Activated T-helper 2 cell treated with anti-CD3 and anti-CD28 coated beads, Interferon-gamma antibody, Interleukin-2, Interleukin-4, amounts not matched to agents 10 μg/mL and 5 μg/mL and 100 μg/mL, durations not matched to agents 14 hours and 24 hours and 36 hours (primary cell): Measurements from ENCODE around the gene SLC38A4. TPM values are rescaled to one million over a fixed set of nuclear protein-coding genes. Genes with fewer than 3 reads are reported as not detected.

ENCODE experiments used
- DNase-seq: peaks from one replicate; pipeline ENCODE4 v3.0.0; 2021; ENCODE audit warnings: low spot score
- H3K27ac Mint-ChIP-seq: one replicate; pipeline ENCODE4 v1.8.0; 2021; ENCODE audit warnings: mixed read lengths
- H3K27me3 Mint-ChIP-seq: one replicate; pipeline ENCODE4 v1.8.0; 2021; ENCODE audit warnings: low read depth, mixed read lengths
- H3K36me3 Mint-ChIP-seq: one replicate; pipeline ENCODE4 v1.8.0; 2021; ENCODE audit warnings: low read depth, mixed read lengths
- H3K4me1 Mint-ChIP-seq: one replicate; pipeline ENCODE4 v1.8.0; 2021; ENCODE audit warnings: low read depth, mixed read lengths
- H3K4me3 Mint-ChIP-seq: one replicate; pipeline ENCODE4 v1.8.0; 2021; ENCODE audit warnings: low read depth, mild to moderate bottlenecking, moderate library complexity, mixed read lengths
- H3K9me3 Mint-ChIP-seq: one replicate; pipeline ENCODE4 v1.8.0; 2021; ENCODE audit warnings: mixed read lengths
- intact Hi-C: fragments of 100-400 bp; cut with micrococcal nuclease; formaldehyde crosslinking; loops from one replicate; pipeline ENCODE4 v1.15.1; 2023
- total RNA-seq: library from RNA; stranded (reverse); gene quantifications from 2 replicates; pipeline ENCODE4 v1.2.3, GENCODE V29; 2022

Gene SLC38A4
- total RNA-seq, 1 donor from 2014 or later = not detected

DNA sequence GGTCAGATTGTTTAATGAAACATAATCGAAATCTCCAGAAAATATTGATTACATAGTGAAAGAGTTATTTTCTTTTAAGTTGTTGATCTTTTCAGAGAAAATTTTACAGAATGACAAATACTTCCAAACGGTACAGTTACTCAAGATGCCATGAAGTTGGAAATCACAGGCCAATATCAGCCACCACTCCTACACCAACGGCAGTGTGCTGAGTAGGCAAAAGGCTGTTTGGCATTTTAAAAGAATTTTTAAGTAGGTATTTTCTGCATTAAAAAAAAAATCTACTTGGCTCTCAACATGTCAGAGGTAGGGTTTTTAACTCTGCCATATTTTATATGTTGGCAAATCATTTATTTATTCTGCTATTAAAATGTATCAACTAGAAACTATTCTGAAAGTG is 21.7 kb downstream of the SLC38A4 start:
- H3K27ac Mint-ChIP-seq = no peak overlapping the region
- intact Hi-C loops = no loop called here
- H3K4me1 Mint-ChIP-seq = no peaks in the 10 kb centered on the region
- no peak for DNase-seq
- H3K9me3 Mint-ChIP-seq = no peaks in the 10 kb centered on the region
- H3K36me3 Mint-ChIP-seq = no peaks in the 10 kb centered on the region
- no peak overlapping the region for H3K4me3 Mint-ChIP-seq
- H3K27me3 Mint-ChIP-seq = peaks cover 26% of the 10 kb centered on the region

DNA sequence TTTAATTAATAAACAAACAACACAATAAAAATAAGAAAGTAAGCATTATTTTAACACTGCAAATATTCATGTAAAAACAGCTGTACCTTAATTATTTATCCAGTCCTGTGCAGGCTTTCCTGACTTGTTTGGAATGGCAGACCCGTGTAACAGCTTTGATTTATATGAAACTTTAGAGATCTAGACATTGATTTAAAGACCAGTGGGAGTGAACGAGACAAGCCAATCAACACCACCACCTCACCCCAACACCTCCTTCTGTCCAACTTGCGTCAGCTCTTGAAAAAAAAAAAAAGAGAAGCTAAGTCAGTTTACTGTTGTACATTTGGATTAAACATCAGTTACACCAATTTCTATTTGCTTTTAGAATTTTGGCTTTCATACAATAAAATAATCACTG is 22.3 kb downstream of the SLC38A4 start:
- H3K27ac Mint-ChIP-seq = no peak overlapping the region
- DNase-seq = no peak
- no peaks in the 10 kb centered on the region for H3K9me3 Mint-ChIP-seq
- H3K36me3 Mint-ChIP-seq = no peaks in the 10 kb centered on the region
- no peaks in the 10 kb centered on the region for H3K4me1 Mint-ChIP-seq
- H3K4me3 Mint-ChIP-seq = no peak overlapping the region
- H3K27me3 Mint-ChIP-seq = peaks cover 24% of the 10 kb centered on the region
- intact Hi-C loops = no loop called here

DNA sequence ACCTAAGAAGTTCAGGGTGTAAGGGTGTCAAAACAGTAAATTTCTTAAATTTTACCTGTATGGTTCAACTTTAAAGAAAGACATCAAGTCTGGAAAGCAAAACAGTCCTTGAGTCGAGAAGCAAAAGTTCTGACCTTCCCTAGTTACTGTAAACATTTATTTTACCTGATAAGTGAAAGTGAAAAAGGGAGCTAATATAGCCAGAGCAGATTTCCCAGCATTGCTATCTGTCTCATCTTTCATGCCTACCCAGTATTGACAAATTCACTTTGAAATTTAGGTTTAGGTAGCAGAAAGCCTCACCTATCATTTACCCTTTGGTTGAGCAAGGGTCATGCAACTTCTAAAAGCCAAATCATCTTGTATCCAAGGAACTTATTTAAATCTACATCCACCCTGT is 24.5 kb downstream of the SLC38A4 start:
- Mint-ChIP-seq H3K4me1 (no peaks in the 10 kb centered on the region), H3K27ac (no peak overlapping the region), H3K9me3 (no peaks in the 10 kb centered on the region), H3K4me3 (no peak overlapping the region), H3K27me3 (peaks cover 15% of the 10 kb centered on the region), H3K36me3 (no peaks in the 10 kb centered on the region)
- intact Hi-C loops = no loop called here
- DNase-seq = no peak

DNA sequence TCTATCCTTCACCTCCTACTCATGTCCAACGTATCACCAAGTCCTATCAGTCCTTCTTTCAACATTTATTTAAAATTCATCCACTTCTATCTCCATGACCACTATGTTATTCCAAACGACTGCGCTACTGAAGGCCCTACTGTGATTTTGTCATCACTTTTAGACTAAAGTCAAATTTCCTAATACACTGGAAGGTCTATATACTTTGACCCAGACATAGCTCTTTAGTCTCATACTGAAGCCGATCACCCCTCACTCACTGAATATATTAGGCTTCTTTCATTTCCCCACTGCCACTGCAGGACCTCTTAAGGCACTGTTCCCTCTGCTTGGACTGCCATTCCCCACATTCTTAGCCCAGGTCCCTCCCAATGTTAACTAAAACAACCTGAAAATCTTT is 25.6 kb downstream of the SLC38A4 start:
- H3K36me3 Mint-ChIP-seq = no peaks in the 10 kb centered on the region
- no peaks in the 10 kb centered on the region for H3K9me3 Mint-ChIP-seq
- no peak overlapping the region for H3K27ac Mint-ChIP-seq
- no peak for DNase-seq
- H3K4me3 Mint-ChIP-seq = no peak overlapping the region
- intact Hi-C loops = no loop called here
- H3K27me3 Mint-ChIP-seq = peaks cover 13% of the 10 kb centered on the region
- H3K4me1 Mint-ChIP-seq = no peaks in the 10 kb centered on the region

DNA sequence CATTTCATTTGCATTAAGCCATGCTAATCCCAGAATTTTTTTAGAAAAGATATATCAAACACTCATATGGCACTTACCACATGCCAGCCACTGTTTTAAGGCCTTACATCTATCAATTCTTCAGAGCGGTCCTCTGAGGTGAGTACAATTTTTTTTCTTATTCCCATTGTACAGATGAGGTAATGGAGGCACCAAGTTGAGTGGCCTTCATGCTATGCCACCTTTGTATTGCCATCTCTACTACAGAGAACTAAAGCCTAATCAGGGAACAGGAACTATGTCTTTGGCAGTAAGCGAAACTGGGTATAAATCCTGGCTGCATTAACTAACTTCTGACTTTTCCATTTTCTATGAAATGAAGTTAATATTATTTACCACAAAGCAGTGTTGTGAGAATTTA is 27.1 kb downstream of the SLC38A4 start:
- Mint-ChIP-seq H3K27me3 (peaks cover 14% of the 10 kb centered on the region), H3K9me3 (no peaks in the 10 kb centered on the region), H3K4me1 (peaks cover 4% of the 10 kb centered on the region), H3K4me3 (no peak overlapping the region), H3K27ac (no peak overlapping the region), H3K36me3 (no peaks in the 10 kb centered on the region)
- intact Hi-C loops = no loop called here
- no peak for DNase-seq

DNA sequence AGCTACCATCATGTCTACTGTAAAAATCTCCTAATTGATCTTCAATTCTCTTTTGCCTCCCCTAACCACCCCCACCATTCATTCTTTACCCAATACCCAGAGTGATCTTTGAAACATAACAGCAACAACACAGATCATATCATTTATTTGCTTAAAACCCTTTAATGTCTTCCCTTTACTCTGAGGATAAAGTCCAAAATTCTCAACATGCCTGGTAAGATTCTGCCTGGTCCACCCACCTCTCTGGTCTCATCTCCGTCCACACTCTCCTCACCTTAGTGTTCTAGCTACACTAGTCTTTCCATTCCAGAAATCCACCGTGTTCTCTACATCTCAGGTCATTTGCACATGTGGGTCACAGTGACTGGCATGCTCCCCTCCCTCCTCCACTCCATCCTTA is 27.7 kb downstream of the SLC38A4 start:
- DNase-seq = no peak
- Mint-ChIP-seq H3K36me3 (no peaks in the 10 kb centered on the region), H3K27ac (no peak overlapping the region), H3K4me1 (peaks cover 4% of the 10 kb centered on the region), H3K9me3 (no peaks in the 10 kb centered on the region), H3K4me3 (no peak overlapping the region), H3K27me3 (peaks cover 11% of the 10 kb centered on the region)
- intact Hi-C loops = no loop called here

DNA sequence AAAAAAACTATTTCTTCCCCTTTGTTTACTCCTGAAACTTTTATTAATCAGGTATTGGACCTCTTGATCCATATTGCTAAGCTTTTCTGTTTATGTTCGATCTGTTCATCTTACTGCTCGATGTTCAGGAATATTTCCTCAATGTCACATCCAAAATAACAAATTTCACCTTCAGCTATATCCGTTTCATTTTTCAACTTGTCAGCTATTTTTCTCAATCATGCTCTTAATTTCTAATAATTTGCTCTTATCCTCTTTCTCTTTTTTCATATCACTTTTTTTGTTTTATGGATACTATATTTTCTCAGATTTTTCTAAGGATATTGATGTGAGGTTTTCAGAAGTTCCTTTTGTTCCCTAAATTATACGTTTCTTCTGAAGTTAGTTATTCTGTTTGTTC is 29.8 kb downstream of the SLC38A4 start:
- peaks cover 4% of the 10 kb centered on the region for H3K4me1 Mint-ChIP-seq
- intact Hi-C loops = no loop called here
- DNase-seq = no peak
- no peaks in the 10 kb centered on the region for H3K36me3 Mint-ChIP-seq
- H3K27ac Mint-ChIP-seq = no peak overlapping the region
- no peak overlapping the region for H3K4me3 Mint-ChIP-seq
- no peaks in the 10 kb centered on the region for H3K9me3 Mint-ChIP-seq
- peaks cover 16% of the 10 kb centered on the region for H3K27me3 Mint-ChIP-seq

DNA sequence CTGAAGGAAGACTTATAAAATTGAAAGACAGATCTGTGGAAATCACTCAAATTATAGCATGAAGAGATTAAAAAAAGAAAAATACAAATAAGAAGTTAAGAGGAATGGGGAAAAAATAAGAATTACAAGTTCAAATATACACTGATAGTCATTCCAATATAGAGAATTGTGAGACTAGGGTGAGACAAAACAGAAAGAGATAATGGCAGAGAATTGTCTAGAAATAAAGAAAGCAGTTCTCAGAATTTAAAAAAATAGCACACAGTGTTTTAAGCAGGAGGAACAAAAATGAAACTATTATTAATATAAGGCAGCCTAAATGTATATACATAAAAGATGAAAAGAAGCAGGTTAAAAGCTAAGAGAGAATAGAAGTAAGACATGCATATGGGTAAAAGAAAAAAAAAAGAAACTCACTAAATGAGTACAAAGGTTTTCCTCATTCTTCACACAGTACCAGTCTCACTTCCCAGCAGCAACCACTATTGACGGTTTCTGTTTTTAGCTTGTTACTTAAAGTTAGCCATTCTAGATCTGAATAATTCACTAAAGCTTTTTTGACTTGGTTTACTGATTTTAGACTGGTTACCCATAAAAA is 31.1 kb downstream of the SLC38A4 start:
- Mint-ChIP-seq H3K9me3 (no peaks in the 10 kb centered on the region), H3K27ac (no peak overlapping the region), H3K4me3 (no peak overlapping the region), H3K36me3 (no peaks in the 10 kb centered on the region), H3K27me3 (peaks cover 12% of the 10 kb centered on the region), H3K4me1 (peaks cover 6% of the 10 kb centered on the region)
- no peak for DNase-seq
- intact Hi-C loops = no loop called here

DNA sequence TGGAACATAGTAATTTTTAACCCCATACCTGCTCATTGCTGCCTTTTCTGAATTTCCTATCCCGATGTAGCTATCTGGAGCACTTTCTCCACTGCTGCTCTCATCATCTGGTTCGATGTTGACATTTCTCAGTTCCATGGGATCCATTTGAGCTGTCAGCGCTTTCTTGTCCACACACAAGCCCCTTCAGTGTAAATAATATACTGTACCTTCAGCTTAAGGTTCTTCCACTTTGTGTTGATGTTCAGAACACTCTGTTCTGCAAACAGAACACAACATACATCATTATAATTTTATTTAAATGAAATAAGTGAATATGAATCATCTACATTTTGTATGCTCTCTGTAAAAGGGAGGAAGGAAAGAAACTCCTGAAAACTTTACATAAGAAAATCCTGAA is 32.9 kb downstream of the SLC38A4 start:
- intact Hi-C loops = no loop called here
- Mint-ChIP-seq H3K4me3 (no peak overlapping the region), H3K27me3 (peaks cover 10% of the 10 kb centered on the region), H3K4me1 (peaks cover 6% of the 10 kb centered on the region), H3K9me3 (no peaks in the 10 kb centered on the region), H3K27ac (no peak overlapping the region), H3K36me3 (no peaks in the 10 kb centered on the region)
- no peak for DNase-seq

DNA sequence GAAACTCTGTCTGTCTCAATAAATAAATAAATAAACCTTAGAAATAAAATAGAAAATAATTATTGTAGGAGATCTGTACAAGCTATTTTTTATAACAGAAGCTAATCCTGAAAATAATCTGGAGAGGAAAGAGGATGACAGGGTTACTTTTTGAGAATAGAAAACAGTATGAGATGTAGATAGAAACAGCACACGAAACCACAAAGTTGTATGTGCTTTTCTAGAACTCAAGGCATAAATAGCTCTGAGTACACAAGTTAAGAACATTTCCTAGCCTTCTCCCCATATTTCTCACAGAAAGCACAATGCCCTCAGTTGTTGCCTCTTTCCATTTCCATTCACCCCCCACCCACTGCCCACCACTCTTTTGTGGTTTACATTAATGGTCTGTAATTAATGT is 35.7 kb downstream of the SLC38A4 start:
- intact Hi-C loops = no loop called here
- Mint-ChIP-seq H3K27ac (no peak overlapping the region), H3K4me1 (peaks cover 6% of the 10 kb centered on the region), H3K4me3 (no peak overlapping the region), H3K9me3 (no peaks in the 10 kb centered on the region), H3K27me3 (peaks cover 12% of the 10 kb centered on the region), H3K36me3 (no peaks in the 10 kb centered on the region)
- DNase-seq = no peak

DNA sequence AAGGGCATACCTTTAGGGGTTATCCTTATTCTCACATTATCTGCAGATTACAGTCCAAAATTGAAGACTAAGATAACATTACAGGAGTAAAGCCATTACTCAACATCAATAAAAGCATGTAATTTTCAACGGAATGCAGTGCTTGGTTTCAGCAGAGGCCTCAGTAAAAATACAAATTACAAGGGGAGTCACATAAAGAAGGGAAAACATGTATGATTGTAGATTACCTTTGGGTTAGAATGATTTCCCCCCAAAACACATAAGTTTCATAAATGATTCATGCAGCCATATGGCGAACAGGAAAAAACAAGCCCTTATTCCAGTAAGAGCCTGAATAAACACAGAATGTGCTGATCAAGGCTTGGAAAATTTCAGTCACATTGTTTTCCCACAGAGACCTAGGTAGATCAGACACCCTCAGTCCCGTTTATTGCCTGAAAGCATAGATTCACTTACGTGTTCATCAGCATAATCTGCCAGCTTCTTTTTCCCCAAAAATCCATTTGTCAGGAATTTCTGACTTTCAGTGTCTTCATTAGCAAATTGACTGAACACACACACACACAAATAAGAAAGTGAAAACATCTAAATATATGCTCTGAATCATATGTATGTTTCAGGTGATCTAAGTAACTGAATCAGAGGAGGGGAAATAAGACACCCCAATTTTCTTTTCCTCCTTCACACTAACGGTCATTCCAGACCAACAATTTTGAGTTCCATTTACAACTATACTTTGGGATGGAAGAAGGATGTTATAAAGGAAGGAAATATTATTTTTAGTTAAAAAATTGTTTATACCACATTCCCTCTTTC is 37.5 kb downstream of the SLC38A4 start:
- Mint-ChIP-seq H3K27ac (no peak overlapping the region), H3K27me3 (peaks cover 13% of the 10 kb centered on the region), H3K4me3 (no peak overlapping the region), H3K4me1 (peaks cover 2% of the 10 kb centered on the region), H3K36me3 (no peaks in the 10 kb centered on the region), H3K9me3 (no peaks in the 10 kb centered on the region)
- no peak for DNase-seq
- intact Hi-C loops = no loop called here

DNA sequence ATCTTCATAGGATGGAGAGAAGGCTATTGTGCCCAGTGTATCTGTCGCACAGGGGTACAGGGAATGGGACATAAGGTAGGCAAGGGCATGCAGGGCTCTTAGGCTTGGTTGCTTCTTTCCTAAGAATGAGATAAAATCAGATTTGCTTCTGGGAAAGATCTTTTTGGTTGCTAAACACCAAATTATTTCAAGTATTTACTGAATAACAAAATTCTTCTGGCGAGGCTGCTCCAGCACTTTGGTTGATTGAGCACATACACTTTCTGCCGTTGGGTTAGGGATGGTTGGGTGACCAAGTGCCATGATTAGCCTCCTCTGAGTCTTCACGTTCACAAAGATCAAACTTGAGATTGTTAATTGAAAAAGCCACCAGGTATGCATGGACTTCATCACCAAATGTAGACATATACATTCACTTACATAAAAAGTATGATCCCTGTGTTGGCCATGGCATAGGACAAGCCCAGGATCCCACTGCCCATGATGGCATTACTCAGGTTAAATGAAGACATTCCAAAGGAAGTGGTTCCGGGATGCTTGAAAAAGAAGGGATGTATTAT is 38.2 kb downstream of the SLC38A4 start:
- Mint-ChIP-seq H3K27me3 (peaks cover 16% of the 10 kb centered on the region), H3K4me3 (no peak overlapping the region), H3K27ac (no peak overlapping the region), H3K36me3 (no peaks in the 10 kb centered on the region), H3K4me1 (peaks cover 2% of the 10 kb centered on the region), H3K9me3 (no peaks in the 10 kb centered on the region)
- DNase-seq = no peak
- intact Hi-C loops = no loop called here

DNA sequence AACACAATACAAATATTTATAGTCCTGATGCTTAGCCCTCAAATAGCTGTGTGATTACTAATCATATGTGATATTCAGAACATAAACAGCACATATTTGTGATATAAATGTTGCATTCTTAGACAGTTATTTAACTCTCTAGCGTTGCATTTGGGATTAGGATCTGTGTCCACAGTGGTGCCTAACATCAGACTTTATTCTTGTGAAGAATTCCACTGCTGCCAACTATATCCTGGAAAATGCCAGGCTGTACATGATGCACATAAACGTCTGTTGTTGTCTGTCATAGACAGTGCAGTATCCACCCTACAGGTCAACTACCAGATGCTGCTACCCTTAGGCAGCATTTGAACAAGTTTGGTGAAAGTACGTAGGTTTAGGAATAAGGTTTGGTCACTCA is 39.0 kb downstream of the SLC38A4 start:
- intact Hi-C loops = no loop called here
- no peak overlapping the region for H3K4me3 Mint-ChIP-seq
- no peaks in the 10 kb centered on the region for H3K9me3 Mint-ChIP-seq
- no peak overlapping the region for H3K27ac Mint-ChIP-seq
- peaks cover 2% of the 10 kb centered on the region for H3K4me1 Mint-ChIP-seq
- H3K27me3 Mint-ChIP-seq = peaks cover 15% of the 10 kb centered on the region
- no peaks in the 10 kb centered on the region for H3K36me3 Mint-ChIP-seq
- DNase-seq = no peak
